ENCODE results near the gene RHOXF1. TPM values are rescaled to one million over a fixed set of nuclear protein-coding genes. Genes with fewer than 3 reads are reported as not detected.
"Not testable (repeated sequence)": the region's sequence is repeated elsewhere in the genome, so short reads cannot be mapped to it uniquely, and the experiment has no call there.

Gene RHOXF1
- total RNA-seq, 1 donor from 2014 or later = not detected

- Histone ChIP-seq H3K9me3 (no peaks in the 10 kb centered on the region), H3K4me3 (no peak overlapping the region), H3K36me3 (no peaks in the 10 kb centered on the region), H3K27me3 (no peaks in the 10 kb centered on the region), H3K4me1 (no peaks in the 10 kb centered on the region), H3K27ac (no peak overlapping the region)
- intact Hi-C loops (cut with DNase I) = no loop called here
- no peak for TF ChIP-seq POLR2AphosphoS5 (IDR thresholded peaks at IDR 0.05; ENCODE audit: insufficient read depth in 1 of 2, low read depth in 1 of 2)
- no peak for TF ChIP-seq POLR2A (IDR thresholded peaks at IDR 0.05)
- no peak for TF ChIP-seq CTCF (IDR thresholded peaks at IDR 0.05)
- DNase-seq (ENCODE audit: extremely low spot score in 2 of 2) = no peak
Measured at GRCh38 chrX:120125444-120125843, 9.7 kb upstream of the RHOXF1 start.

- H3K27ac ChIP-seq = no peak overlapping the region
- DNase-seq (ENCODE audit: extremely low spot score in 2 of 2) = no peak
- H3K4me3 ChIP-seq = no peak overlapping the region
- TF ChIP-seq POLR2AphosphoS5 (IDR thresholded peaks at IDR 0.05; ENCODE audit: insufficient read depth in 1 of 2, low read depth in 1 of 2) (no peak), CTCF (IDR thresholded peaks at IDR 0.05) (no peak), POLR2A (IDR thresholded peaks at IDR 0.05) (no peak)
- no peaks in the 10 kb centered on the region for H3K36me3 ChIP-seq
- H3K27me3 ChIP-seq = no peaks in the 10 kb centered on the region
- no peaks in the 10 kb centered on the region for H3K4me1 ChIP-seq
- intact Hi-C loops (cut with DNase I) = no loop called here
- H3K9me3 ChIP-seq = no peaks in the 10 kb centered on the region
Measured at GRCh38 chrX:120120223-120120622, 4.5 kb upstream of the RHOXF1 start.

GRCh38 chrX:120111611-120112010 lies 4.1 kb downstream of the RHOXF1 start:
- TF ChIP-seq CTCF (IDR thresholded peaks at IDR 0.05) = no peak
- TF ChIP-seq POLR2AphosphoS5 (IDR thresholded peaks at IDR 0.05; ENCODE audit: insufficient read depth in 1 of 2, low read depth in 1 of 2) = no peak
- no peak for TF ChIP-seq POLR2A (IDR thresholded peaks at IDR 0.05)
- no peak overlapping the region for H3K27ac ChIP-seq
- DNase-seq (ENCODE audit: extremely low spot score in 2 of 2) = no peak
- no peaks in the 10 kb centered on the region for H3K9me3 ChIP-seq
- no peak overlapping the region for H3K4me3 ChIP-seq
- no peaks in the 10 kb centered on the region for H3K4me1 ChIP-seq
- intact Hi-C loops (cut with DNase I) = no loop called here
- H3K27me3 ChIP-seq = no peaks in the 10 kb centered on the region
- no peaks in the 10 kb centered on the region for H3K36me3 ChIP-seq

DNA sequence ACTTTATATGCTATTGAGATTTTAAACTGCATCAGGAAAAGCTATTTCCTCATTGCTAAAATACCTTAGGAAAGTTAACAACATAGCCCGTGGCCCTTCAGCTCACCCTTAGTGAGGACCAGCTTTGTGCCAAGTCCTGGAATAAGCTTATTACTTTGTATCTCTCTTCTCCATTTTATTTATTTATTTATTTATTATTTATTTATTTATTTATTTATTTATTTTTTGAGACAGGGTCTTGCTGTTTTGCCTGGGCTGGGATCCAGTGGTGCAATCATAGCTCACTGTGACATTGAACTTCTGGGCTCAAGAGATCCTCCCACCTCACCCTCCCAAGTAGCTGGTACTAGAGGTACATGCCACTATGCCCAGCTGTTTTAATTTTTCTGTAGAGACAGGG lies 6.3 kb downstream of the RHOXF1 start:
- TF ChIP-seq POLR2AphosphoS5 (IDR thresholded peaks at IDR 0.05; ENCODE audit: insufficient read depth in 1 of 2, low read depth in 1 of 2) = no peak
- TF ChIP-seq CTCF (IDR thresholded peaks at IDR 0.05) = no peak
- TF ChIP-seq POLR2A (IDR thresholded peaks at IDR 0.05) = no peak
- Histone ChIP-seq H3K27ac (no peak overlapping the region), H3K27me3 (no peaks in the 10 kb centered on the region), H3K9me3 (no peaks in the 10 kb centered on the region), H3K4me1 (no peaks in the 10 kb centered on the region), H3K36me3 (no peaks in the 10 kb centered on the region), H3K4me3 (no peak overlapping the region)
- no peak for DNase-seq (ENCODE audit: extremely low spot score in 2 of 2)
- intact Hi-C loops (cut with DNase I) = no loop called here

DNA sequence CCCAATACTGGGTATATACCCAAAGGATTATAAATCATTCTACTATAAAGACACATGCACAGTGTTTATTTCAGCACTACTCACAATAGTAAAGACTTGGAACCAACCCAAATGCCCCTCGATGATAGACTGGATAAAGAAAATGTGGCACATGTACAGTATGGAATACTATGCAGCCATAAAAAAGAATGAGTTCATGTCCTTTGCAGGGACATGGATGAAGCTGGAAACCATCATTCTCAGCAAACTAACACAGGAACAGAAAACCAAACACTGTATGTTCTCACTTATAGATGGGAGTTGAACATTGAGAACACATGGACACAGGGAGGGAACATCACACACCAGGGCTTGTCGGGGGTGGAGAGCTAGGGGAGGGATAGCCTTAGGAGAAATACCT lies 11.0 kb downstream of the RHOXF1 start:
- H3K27ac ChIP-seq; H3K36me3 ChIP-seq; H3K9me3 ChIP-seq; DNase-seq (ENCODE audit: extremely low spot score in 2 of 2); H3K4me1 ChIP-seq; H3K27me3 ChIP-seq; H3K4me3 ChIP-seq; intact Hi-C loops (cut with DNase I): not testable (repeated sequence)

DNA sequence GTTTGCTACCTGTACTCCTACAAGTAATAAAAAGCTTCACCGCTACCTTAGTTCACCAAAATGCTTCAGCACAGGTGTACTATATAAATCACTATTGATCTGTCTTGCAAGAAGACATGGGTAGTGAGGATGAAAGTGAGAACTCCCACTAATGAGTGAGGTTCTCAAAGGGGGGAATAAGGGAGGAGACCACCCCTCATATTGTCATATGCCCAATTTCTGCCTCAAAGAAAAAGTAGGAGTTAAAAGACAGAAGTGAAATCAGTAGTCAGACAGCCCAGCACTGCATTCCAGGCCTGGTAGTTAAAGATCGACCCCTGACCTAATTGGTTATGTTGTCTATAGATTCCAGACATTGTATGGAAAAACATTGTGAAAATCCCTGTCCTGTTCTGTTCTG lies 14.7 kb downstream of the RHOXF1 start:
- H3K36me3 ChIP-seq; H3K4me3 ChIP-seq; H3K9me3 ChIP-seq; H3K27me3 ChIP-seq; H3K4me1 ChIP-seq; DNase-seq (ENCODE audit: extremely low spot score in 2 of 2); H3K27ac ChIP-seq; intact Hi-C loops (cut with DNase I): not testable (repeated sequence)

Measured in vagina (tissue), 2 donors.